H9 (cell line): Measurements from ENCODE around the gene DIP2C. TPM values are rescaled to one million over a fixed set of nuclear protein-coding genes. Genes with fewer than 3 reads are reported as not detected.
A peak's percentile ranks its signal among the peaks of the same experiment; 100 is the strongest.

Experiments
- DNase-seq: peaks from one replicate; pipeline ENCODE4 v3.0.0-alpha.2; 2017
- H2AFZ ChIP-seq: one replicate; pipeline ENCODE4 v1.6.1; 2013; ENCODE audit warnings: mild to moderate bottlenecking, low read length, control low read depth, moderate library complexity
- H2AK5ac ChIP-seq: 2 replicates; pipeline ENCODE4 v1.6.1; 2013; ENCODE audit warnings: low read length, control low read depth, mixed read lengths; ENCODE audit not compliant: insufficient read length
- H2BK120ac ChIP-seq: one replicate; pipeline ENCODE4 v1.6.1; 2013; ENCODE audit warnings: low read depth, mild to moderate bottlenecking, low read length, control low read depth, inconsistent platforms; ENCODE audit not compliant: poor library complexity, severe bottlenecking
- H2BK12ac ChIP-seq: 2 replicates; pipeline ENCODE4 v1.6.1; 2013; ENCODE audit warnings: low read length, control low read depth, mixed read lengths, low read depth; ENCODE audit not compliant: insufficient read length
- H2BK15ac ChIP-seq: 2 replicates; pipeline ENCODE4 v1.6.1; 2013; ENCODE audit warnings: low read depth, low read length, control low read depth
- H2BK20ac ChIP-seq: one replicate; pipeline ENCODE4 v1.6.1; 2013; ENCODE audit warnings: low read depth, mild to moderate bottlenecking, low read length, control low read depth, inconsistent platforms; ENCODE audit not compliant: poor library complexity, severe bottlenecking
- H2BK5ac ChIP-seq: 2 replicates; pipeline ENCODE4 v1.6.1; 2013; ENCODE audit warnings: low read length, control low read depth, mixed read lengths; ENCODE audit not compliant: insufficient read length
- H3K14ac ChIP-seq: 2 replicates; pipeline ENCODE4 v1.6.1; 2013; ENCODE audit warnings: low read length, control low read depth; ENCODE audit not compliant: insufficient read depth
- H3K18ac ChIP-seq: 2 replicates; pipeline ENCODE4 v1.6.1; 2013; ENCODE audit warnings: low read depth, mild to moderate bottlenecking, mixed read lengths, low read length, control low read depth; ENCODE audit not compliant: insufficient read length
- H3K23ac ChIP-seq: 2 replicates; pipeline ENCODE4 v1.6.1; 2013; ENCODE audit warnings: low read length, control low read depth, mixed read lengths, low read depth; ENCODE audit not compliant: insufficient read length
- H3K23me2 ChIP-seq: 2 replicates; pipeline ENCODE4 v1.6.1; 2013; ENCODE audit warnings: low read depth, mild to moderate bottlenecking, mixed read lengths, low read length, control low read depth; ENCODE audit not compliant: insufficient read length, poor library complexity, severe bottlenecking
- H3K27ac ChIP-seq: 2 replicates; pipeline ENCODE4 v1.5.1; 2013; ENCODE audit warnings: low read length, control low read depth, mixed read lengths, low read depth; ENCODE audit not compliant: insufficient read length
- H3K27me3 ChIP-seq: 2 replicates; pipeline ENCODE4 v1.6.1; 2013; ENCODE audit warnings: low read length, control low read depth, inconsistent platforms; ENCODE audit not compliant: insufficient read depth
- H3K4ac ChIP-seq: 2 replicates; pipeline ENCODE4 v1.6.1; 2013; ENCODE audit warnings: low read depth, mild to moderate bottlenecking, control low read depth, inconsistent platforms, low read length, moderate library complexity
- H3K4me1 ChIP-seq: 2 replicates; pipeline ENCODE4 v1.6.1; 2013; ENCODE audit warnings: low read length, control low read depth, inconsistent platforms; ENCODE audit not compliant: insufficient read depth
- H3K4me2 ChIP-seq: 2 replicates; pipeline ENCODE4 v1.6.1; 2013; ENCODE audit warnings: low read length, control low read depth, mixed read lengths; ENCODE audit not compliant: insufficient read length, insufficient read depth
- H3K56ac ChIP-seq: 2 replicates; pipeline ENCODE4 v1.6.1; 2013; ENCODE audit warnings: low read depth, mild to moderate bottlenecking, mixed read lengths, low read length, control low read depth; ENCODE audit not compliant: insufficient read length
- H3K79me1 ChIP-seq: 2 replicates; pipeline ENCODE4 v1.6.1; 2013; ENCODE audit warnings: low read depth, mild to moderate bottlenecking, moderate library complexity, low read length, control low read depth, inconsistent platforms; ENCODE audit not compliant: insufficient read depth, poor library complexity, severe bottlenecking
- H3K79me2 ChIP-seq: 2 replicates; pipeline ENCODE4 v1.6.1; 2013; ENCODE audit warnings: low read length, control low read depth, inconsistent platforms; ENCODE audit not compliant: insufficient read depth
- H3K9ac ChIP-seq: 2 replicates; pipeline ENCODE4 v1.6.1; 2013; ENCODE audit warnings: low read length, control low read depth, mixed read lengths; ENCODE audit not compliant: insufficient read length; ENCODE audit errors: extremely low read depth
- H3K9me3 ChIP-seq: one replicate; pipeline ENCODE4 v1.6.1; 2013; ENCODE audit warnings: low read depth, low read length, inconsistent platforms; ENCODE audit not compliant: control insufficient read depth
- H3T11ph ChIP-seq: one replicate; pipeline ENCODE4 v1.6.1; 2013; ENCODE audit warnings: mild to moderate bottlenecking, low read length, control low read depth, inconsistent platforms
- H4K20me1 ChIP-seq: one replicate; pipeline ENCODE4 v1.6.1; 2013; ENCODE audit not compliant: control insufficient read depth, insufficient read length, insufficient read depth
- H4K5ac ChIP-seq: 2 replicates; pipeline ENCODE4 v1.6.1; 2013; ENCODE audit warnings: low read depth, mild to moderate bottlenecking, mixed read lengths, low read length, control low read depth; ENCODE audit not compliant: insufficient read length
- H4K8ac ChIP-seq: replicated peaks from 2 replicates; pipeline ENCODE4 v1.6.1; 2013; ENCODE audit warnings: low read length, control low read depth, mixed read lengths, low read depth; ENCODE audit not compliant: insufficient read length
- H4K91ac ChIP-seq: 2 replicates; pipeline ENCODE4 v1.6.1; 2013; ENCODE audit warnings: low read depth, mild to moderate bottlenecking, moderate library complexity, mixed read lengths, low read length, control low read depth; ENCODE audit not compliant: insufficient read length
- H3K27ac Mint-ChIP-seq, 3 experiments: 2 replicates in 2 of 3; 3 replicates in 1 of 3; pipeline ENCODE4 v1.8.0; 2020 to 2021; ENCODE audit warnings: mixed read lengths in 3 of 3, mild to moderate bottlenecking in 1 of 3, moderate library complexity in 1 of 3
- H3K27me3 Mint-ChIP-seq: 2 replicates; pipeline ENCODE4 v1.8.0; 2021; ENCODE audit warnings: low read depth, mild to moderate bottlenecking, moderate library complexity, mixed read lengths
- H3K36me3 Mint-ChIP-seq, 3 experiments: 2 replicates in 2 of 3; 3 replicates in 1 of 3; pipeline ENCODE4 v1.8.0; 2020 to 2021; ENCODE audit warnings: low read depth in 3 of 3, mixed read lengths in 3 of 3; ENCODE audit not compliant: insufficient read depth in 1 of 3
- H3K4me1 Mint-ChIP-seq, 2 experiments: 2 replicates each; pipeline ENCODE4 v1.8.0; 2020; ENCODE audit warnings: mixed read lengths in 2 of 2
- H3K4me3 Mint-ChIP-seq, 2 experiments: 2 replicates in 1 of 2; 3 replicates in 1 of 2; pipeline ENCODE4 v1.8.0; 2020 to 2021; ENCODE audit warnings: mild to moderate bottlenecking in 2 of 2, mixed read lengths in 2 of 2, moderate library complexity in 1 of 2
- H3K9me3 Mint-ChIP-seq, 2 experiments: 2 replicates in 1 of 2; 3 replicates in 1 of 2; pipeline ENCODE4 v1.8.0; 2020; ENCODE audit warnings: mild to moderate bottlenecking in 2 of 2, mixed read lengths in 2 of 2, moderate library complexity in 1 of 2
- WGBS: extraction: QIAGEN DNeasy Blood & Tissue Kit; methylation state at CpG from one replicate; pipeline ENCODE4 v1.1.7; 2013; ENCODE audit warnings: missing lambda C conversion rate, low lambda C conversion rate, mixed read lengths; ENCODE audit not compliant: insufficient read length; ENCODE audit errors: extremely low coverage; 5-methylcytosine and 5-hydroxymethylcytosine counted together
- total RNA-seq: library from RNA; stranded (reverse); gene quantifications from 2 replicates; pipeline ENCODE4 v1.2.1, GENCODE V29; 2021
- TF ChIP-seq, protein P1 (sequence below): fragments of 200-600 bp; sonication (generic); conservative IDR thresholded peaks from 3 replicates; pipeline ENCODE4 v1.8.0; 2021; ENCODE audit warnings: antibody characterized with exemption, mild to moderate bottlenecking

The DIP2C gene
- total RNA-seq, 1 experiment from 2014 or later, result 7.9 TPM

DNA sequence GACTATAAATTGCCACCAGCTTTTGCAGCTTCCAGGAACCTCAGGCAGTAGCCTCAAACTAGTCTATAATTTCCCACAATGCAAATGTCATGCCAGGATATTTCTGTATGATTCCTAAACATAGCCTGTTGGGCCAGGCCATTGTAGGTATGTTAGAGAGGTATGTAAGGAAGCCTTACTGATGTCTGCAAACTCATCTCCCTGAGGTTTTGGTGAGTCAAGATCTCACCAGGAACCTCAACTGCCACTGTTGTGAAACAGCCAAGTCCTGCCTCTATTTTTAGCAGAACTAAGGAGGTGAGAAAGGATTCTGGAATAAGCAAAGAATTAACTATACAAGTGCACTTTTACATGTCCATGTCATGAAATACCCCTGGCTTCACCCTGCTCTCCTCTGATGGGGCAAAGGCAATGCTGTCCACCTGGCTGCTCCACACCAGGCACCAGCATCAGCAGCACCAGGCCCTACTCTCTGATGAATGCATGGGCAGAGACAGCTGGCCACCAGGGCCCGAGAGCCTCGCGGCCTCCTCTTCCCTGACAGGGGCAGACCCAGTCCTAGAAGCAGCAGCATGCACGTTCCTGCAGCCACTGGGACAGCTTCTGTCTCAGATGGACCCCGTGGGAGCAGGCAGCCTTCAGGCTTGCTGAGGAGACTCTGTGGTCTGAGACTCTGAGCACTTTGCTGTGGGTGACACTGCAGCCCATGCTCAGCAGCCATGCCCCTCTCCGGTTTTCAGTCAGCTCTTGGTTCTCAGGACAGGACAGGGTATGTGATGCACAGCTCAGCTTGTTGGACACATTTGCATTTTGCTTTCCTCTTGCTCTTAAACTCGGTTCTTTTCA, 407.0 kb downstream of the DIP2C start:
- Histone ChIP-seq H2BK15ac (no peak overlapping the region), H3K4me1 (peaks cover 2% of the 10 kb centered on the region; the same call in 1 of the 2 replicates), H3K79me2 (no peaks in the 10 kb centered on the region), H3K18ac (no peak overlapping the region), H3K27me3 (no peaks in the 10 kb centered on the region), H3K14ac (no peak overlapping the region; the same call in 1 of the 2 replicates), H3K23ac (no peak overlapping the region), H3K56ac (no peak overlapping the region), H3K4me2 (no peak overlapping the region), H2AFZ (no peak overlapping the region), H3T11ph (no peak overlapping the region), H3K27ac (no peak overlapping the region), H2BK20ac (no peak overlapping the region), H2BK5ac (no peak overlapping the region), H4K5ac (no peak overlapping the region), H3K79me1 (no peaks in the 10 kb centered on the region), H2AK5ac (no peak overlapping the region), H2BK12ac (no peak overlapping the region), H4K20me1 (no peaks in the 10 kb centered on the region), H3K4ac (no peak overlapping the region), H3K9me3 (no peaks in the 10 kb centered on the region), H2BK120ac (no peak overlapping the region), H3K23me2 (peaks cover 4% of the 10 kb centered on the region), H4K8ac (no peak overlapping the region), H4K91ac (no peak overlapping the region), H3K9ac (peak overlapping the region; percentile 16)
- H3K27ac Mint-ChIP-seq, result peak overlapping the region in 1 of 3 experiments; percentile 10; a peak in 1 of 7 replicates
- H3K4me1 Mint-ChIP-seq, result peaks cover 9 to 10% of the 10 kb centered on the region in 2 experiments
- no peaks in the 10 kb centered on the region for H3K27me3 Mint-ChIP-seq
- H3K4me3 Mint-ChIP-seq, result no peak overlapping the region
- TF ChIP-seq, protein P1, sequence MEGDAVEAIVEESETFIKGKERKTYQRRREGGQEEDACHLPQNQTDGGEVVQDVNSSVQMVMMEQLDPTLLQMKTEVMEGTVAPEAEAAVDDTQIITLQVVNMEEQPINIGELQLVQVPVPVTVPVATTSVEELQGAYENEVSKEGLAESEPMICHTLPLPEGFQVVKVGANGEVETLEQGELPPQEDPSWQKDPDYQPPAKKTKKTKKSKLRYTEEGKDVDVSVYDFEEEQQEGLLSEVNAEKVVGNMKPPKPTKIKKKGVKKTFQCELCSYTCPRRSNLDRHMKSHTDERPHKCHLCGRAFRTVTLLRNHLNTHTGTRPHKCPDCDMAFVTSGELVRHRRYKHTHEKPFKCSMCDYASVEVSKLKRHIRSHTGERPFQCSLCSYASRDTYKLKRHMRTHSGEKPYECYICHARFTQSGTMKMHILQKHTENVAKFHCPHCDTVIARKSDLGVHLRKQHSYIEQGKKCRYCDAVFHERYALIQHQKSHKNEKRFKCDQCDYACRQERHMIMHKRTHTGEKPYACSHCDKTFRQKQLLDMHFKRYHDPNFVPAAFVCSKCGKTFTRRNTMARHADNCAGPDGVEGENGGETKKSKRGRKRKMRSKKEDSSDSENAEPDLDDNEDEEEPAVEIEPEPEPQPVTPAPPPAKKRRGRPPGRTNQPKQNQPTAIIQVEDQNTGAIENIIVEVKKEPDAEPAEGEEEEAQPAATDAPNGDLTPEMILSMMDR, result no peak
- H3K36me3 Mint-ChIP-seq, result peaks cover 5 to 14% (median 10%) of the 10 kb centered on the region in 3 experiments
- no CpG with 5 or more reads among the region's 7 CpGs for whole genome bisulfite sequencing
- DNase-seq, result no peak
- H3K9me3 Mint-ChIP-seq, result no peaks in the 10 kb centered on the region
